Breast epithelium (tissue), 4 donors: ENCODE data around the gene PARP11. TPM values are rescaled to one million over a fixed set of nuclear protein-coding genes. Genes with fewer than 3 reads are reported as not detected.

Source experiments
- DNase-seq, 2 donors: peaks; one replicate each; pipeline ENCODE4 v3.0.0-alpha.2; 2019; ENCODE audit warnings: low spot score in 2 of 2
- H3K27ac ChIP-seq, 2 donors: fragments of 200-600 bp; sonication (generic) in 1 of 2; one replicate each; pipeline ENCODE4 v1.5.1; 2016 to 2019; ENCODE audit warnings: mild to moderate bottlenecking in 1 of 2
- H3K27me3 ChIP-seq, 2 donors: fragments of 200-600 bp; sonication (generic) in 1 of 2; one replicate each; pipeline versions ENCODE4 v1.5.1 to v1.6.0; 2017 to 2019; ENCODE audit warnings: control low read depth in 1 of 2, mild to moderate bottlenecking in 1 of 2
- H3K36me3 ChIP-seq: fragments of 200-600 bp; one replicate; pipeline ENCODE4 v1.5.1; 2019
- H3K4me1 ChIP-seq, 2 donors: fragments of 200-600 bp; sonication (generic); one replicate each; pipeline ENCODE4 v1.5.1; 2016 to 2019; ENCODE audit warnings: control low read depth in 1 of 2
- H3K4me3 ChIP-seq, 3 donors: fragments of 200-600 bp; sonication (generic); 1 replicate in 2 of 3; 2 replicates in 1 of 3; pipeline ENCODE4 v1.5.1; 2016 to 2019; ENCODE audit warnings: mild to moderate bottlenecking in 3 of 3, moderate library complexity in 2 of 3
- H3K9me3 ChIP-seq, 2 donors: fragments of 200-600 bp; sonication (generic) in 1 of 2; one replicate each; pipeline ENCODE4 v1.5.1; 2016 to 2019; ENCODE audit warnings: control low read depth in 1 of 2
- CTCF ChIP-seq, 3 donors: fragments of 450-650 bp; IDR thresholded peaks; one replicate each; pipeline ENCODE4 v1.5.1; 2016 to 2017; ENCODE audit warnings: antibody characterized with exemption in 3 of 3, mild to moderate bottlenecking in 3 of 3, moderate library complexity in 3 of 3
- POLR2A ChIP-seq: fragments of 450-650 bp; IDR thresholded peaks from one replicate; pipeline ENCODE4 v1.6.1; 2016; ENCODE audit warnings: antibody characterized with exemption, mild to moderate bottlenecking, moderate library complexity
- POLR2AphosphoS5 ChIP-seq, 3 donors: sonication (generic); formaldehyde crosslinking; IDR thresholded peaks; one replicate each; pipeline ENCODE4 v1.6.1; 2017; ENCODE audit warnings: antibody characterized with exemption in 3 of 3
- intact Hi-C: fragments of 100-400 bp; cut with DNase I; formaldehyde crosslinking; loops from one replicate; pipeline ENCODE4 v1.15.1; 2023; ENCODE audit warnings: low total_unique reads
- total RNA-seq, 3 donors: library from RNA; depleted of rRNA; stranded (reverse); fragments of >200 nt; gene quantifications; one replicate each; pipeline ENCODE4 v1.1.0, GENCODE V29; 2016

Gene PARP11
- total RNA-seq, 3 donors from 2014 or later = 6.2 to 12.3 (median 7.5) TPM

GRCh38 chr12:3904999-3905398 is 31.8 kb upstream of the PARP11 start:
- intact Hi-C loops = no loop called here
- Histone ChIP-seq H3K9me3 (no peaks in the 10 kb centered on the region), H3K4me3 (no peak overlapping the region), H3K4me1 (no peaks in the 10 kb centered on the region), H3K36me3 (no peaks in the 10 kb centered on the region), H3K27ac (no peak overlapping the region), H3K27me3 (no peaks in the 10 kb centered on the region)
- TF ChIP-seq POLR2A (no peak), CTCF (IDR thresholded peaks at IDR 0.05) (no peak), POLR2AphosphoS5 (IDR thresholded peaks at IDR 0.05) (no peak)
- no peak for DNase-seq

GRCh38 chr12:3902921-3903320 is 29.7 kb upstream of the PARP11 start:
- Histone ChIP-seq H3K4me3 (no peak overlapping the region), H3K27me3 (no peaks in the 10 kb centered on the region), H3K27ac (no peak overlapping the region), H3K36me3 (no peaks in the 10 kb centered on the region), H3K9me3 (no peaks in the 10 kb centered on the region), H3K4me1 (no peaks in the 10 kb centered on the region)
- no peak for DNase-seq
- intact Hi-C loops = no loop called here
- no peak for TF ChIP-seq POLR2AphosphoS5 (IDR thresholded peaks at IDR 0.05)
- no peak for TF ChIP-seq CTCF (IDR thresholded peaks at IDR 0.05)
- TF ChIP-seq POLR2A = no peak

- Histone ChIP-seq H3K27ac (no peak overlapping the region), H3K27me3 (no peaks in the 10 kb centered on the region), H3K36me3 (no peaks in the 10 kb centered on the region), H3K4me3 (no peak overlapping the region), H3K4me1 (no peaks in the 10 kb centered on the region), H3K9me3 (no peaks in the 10 kb centered on the region)
- intact Hi-C loops = no loop called here
- TF ChIP-seq POLR2A (no peak), POLR2AphosphoS5 (IDR thresholded peaks at IDR 0.05) (no peak), CTCF (IDR thresholded peaks at IDR 0.05) (no peak)
- no peak for DNase-seq
Measured at GRCh38 chr12:3901116-3901515, 27.9 kb upstream of the PARP11 start.

GRCh38 chr12:3898756-3899155 is 25.6 kb upstream of the PARP11 start:
- H3K27me3 ChIP-seq = no peaks in the 10 kb centered on the region
- no peak overlapping the region for H3K27ac ChIP-seq
- H3K9me3 ChIP-seq = no peaks in the 10 kb centered on the region
- TF ChIP-seq CTCF (IDR thresholded peaks at IDR 0.05) = no peak
- TF ChIP-seq POLR2AphosphoS5 (IDR thresholded peaks at IDR 0.05) = no peak
- TF ChIP-seq POLR2A = no peak
- H3K4me1 ChIP-seq = no peaks in the 10 kb centered on the region
- intact Hi-C loops = no loop called here
- H3K4me3 ChIP-seq = no peak overlapping the region
- DNase-seq = no peak
- H3K36me3 ChIP-seq = no peaks in the 10 kb centered on the region

GRCh38 chr12:3897371-3897971 is 24.3 kb upstream of the PARP11 start:
- Histone ChIP-seq H3K4me1 (no peaks in the 10 kb centered on the region), H3K27me3 (no peaks in the 10 kb centered on the region), H3K36me3 (no peaks in the 10 kb centered on the region), H3K9me3 (no peaks in the 10 kb centered on the region), H3K4me3 (no peak overlapping the region), H3K27ac (peak overlapping the region; percentile 3 to 13)
- intact Hi-C loops = no loop called here
- no peak for DNase-seq
- TF ChIP-seq POLR2AphosphoS5 (IDR thresholded peaks at IDR 0.05) = no peak
- TF ChIP-seq CTCF (IDR thresholded peaks at IDR 0.05) = no peak
- no peak for TF ChIP-seq POLR2A
